ENCODE results near the gene ERC2. TPM values are rescaled to one million over a fixed set of nuclear protein-coding genes. Genes with fewer than 3 reads are reported as not detected.

ERC2 gene
- total and polyA plus RNA-seq, 2 donors (not counting 3 experiments of a cell fraction or from before 2014, with no cell fraction given): 5.6 to 15.5 TPM

DNA sequence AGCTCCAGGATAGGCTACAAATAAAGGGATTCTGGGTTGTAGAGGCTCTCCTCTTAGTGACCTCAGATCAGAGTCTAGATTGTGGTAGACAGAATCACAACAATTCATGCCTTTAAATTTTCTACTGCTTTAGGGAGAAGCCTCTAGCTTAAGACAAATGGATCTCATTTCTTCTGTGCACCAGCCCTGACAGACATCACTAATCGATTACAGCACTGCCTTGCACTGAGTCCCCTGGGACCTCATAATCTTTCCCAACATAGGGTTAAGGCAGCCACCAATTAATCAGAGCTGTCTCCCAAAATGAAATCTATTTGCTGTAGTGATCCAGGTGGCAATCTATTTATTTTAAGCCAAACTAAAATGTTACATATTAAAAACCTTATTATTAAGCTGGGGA lies 544.6 kb downstream of the ERC2 start:
- Histone ChIP-seq H3K4me3 (replicated peaks in 1 of 3; ENCODE audit: insufficient read depth in 1 of 3, low read depth in 1 of 3, low read length in 3 of 3) (no peak overlapping the region), H3K79me2 (ENCODE audit: control insufficient read depth, insufficient read depth, low read length) (no peaks in the 10 kb centered on the region), H3K36me3 (ENCODE audit: control insufficient read depth in 2 of 2, extremely low read depth in 1 of 2, insufficient read depth in 2 of 2, low read length in 2 of 2) (no peaks in the 10 kb centered on the region), H2AFZ (ENCODE audit: low read depth, low read length) (no peak overlapping the region), H3K9me1 (replicated peaks; ENCODE audit: control insufficient read depth, extremely low read depth, insufficient read depth, low read length) (no peaks in the 10 kb centered on the region), H3K9me3 (replicated peaks; ENCODE audit: control insufficient read depth, insufficient read depth, low read length) (no peaks in the 10 kb centered on the region), H3K4me1 (ENCODE audit: control insufficient read depth, extremely low read depth, insufficient read depth, low read length) (no peaks in the 10 kb centered on the region), H4K20me1 (replicated peaks; ENCODE audit: control insufficient read depth, extremely low read depth, insufficient read depth, low read length) (no peaks in the 10 kb centered on the region), H3K27me3 (ENCODE audit: control insufficient read depth in 2 of 2, insufficient read depth in 2 of 2, low read length in 2 of 2) (no peaks in the 10 kb centered on the region), H3K27ac (ENCODE audit: insufficient read depth, low read depth, low read length) (no peak overlapping the region), H3K9ac (replicated peaks; ENCODE audit: extremely low read depth, insufficient read depth, low read length) (no peak overlapping the region), H3K4me2 (ENCODE audit: insufficient read depth, low read length) (no peak overlapping the region)
- dilution Hi-C loops (cut with MboI; ENCODE audit: extremely low pct_ligation_motif_present, low sequenced_read_pairs) (no loop called here), intact Hi-C loops (cut with micrococcal nuclease) (no loop called here)
- FAIRE-seq (no peak), DNase-seq (ENCODE audit: low read depth, low spot score) (no peak)
- BruUV-seq (replicated peaks): no TSS peak
- TF ChIP-seq POLR2AphosphoS5 (IDR thresholded peaks at IDR 0.05; ENCODE audit: insufficient read depth, low read depth, low read length) (no peak), JUN (IDR thresholded peaks at IDR 0.05; ENCODE audit: borderline replicate concordance, insufficient read depth, insufficient read length, low read depth) (no peak), POLR2A (IDR thresholded peaks at IDR 0.05; ENCODE audit: low read depth, low read length) (no peak)
- POLR2A ChIA-PET: no interaction called here
- CTCF ChIA-PET: interaction anchor here (1.8 kb wide), 1 partner anchor 328 kb away, joined by 5 read pairs; no protein-coding TSS in a partner anchor

DNA sequence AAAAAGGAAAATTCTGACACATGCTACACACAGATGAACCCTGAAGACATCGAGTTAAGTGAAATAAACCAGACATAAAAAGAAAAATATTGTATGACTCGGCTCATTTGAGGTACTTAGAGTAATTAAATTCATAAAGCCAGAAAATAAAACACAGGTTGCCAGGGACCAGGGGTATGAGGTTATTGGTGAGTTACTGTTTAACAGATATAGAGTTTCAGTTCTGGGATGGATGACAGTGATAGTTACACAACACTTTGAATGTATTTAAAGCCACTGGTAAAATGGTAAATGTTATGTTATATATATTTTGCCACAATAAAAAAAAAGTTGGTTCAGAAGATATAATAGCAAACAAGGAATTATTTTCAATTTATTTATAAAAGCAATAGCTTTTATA lies 545.1 kb downstream of the ERC2 start:
- Histone ChIP-seq H3K9ac (replicated peaks; ENCODE audit: extremely low read depth, insufficient read depth, low read length) (no peak overlapping the region), H4K20me1 (replicated peaks; ENCODE audit: control insufficient read depth, extremely low read depth, insufficient read depth, low read length) (no peaks in the 10 kb centered on the region), H3K9me3 (replicated peaks; ENCODE audit: control insufficient read depth, insufficient read depth, low read length) (no peaks in the 10 kb centered on the region), H3K79me2 (ENCODE audit: control insufficient read depth, insufficient read depth, low read length) (no peaks in the 10 kb centered on the region), H3K27ac (ENCODE audit: insufficient read depth, low read depth, low read length) (no peak overlapping the region), H3K4me2 (ENCODE audit: insufficient read depth, low read length) (no peak overlapping the region), H2AFZ (ENCODE audit: low read depth, low read length) (no peak overlapping the region), H3K4me1 (ENCODE audit: control insufficient read depth, extremely low read depth, insufficient read depth, low read length) (no peaks in the 10 kb centered on the region), H3K27me3 (ENCODE audit: control insufficient read depth in 2 of 2, insufficient read depth in 2 of 2, low read length in 2 of 2) (no peaks in the 10 kb centered on the region), H3K9me1 (replicated peaks; ENCODE audit: control insufficient read depth, extremely low read depth, insufficient read depth, low read length) (no peaks in the 10 kb centered on the region), H3K36me3 (ENCODE audit: control insufficient read depth in 2 of 2, extremely low read depth in 1 of 2, insufficient read depth in 2 of 2, low read length in 2 of 2) (no peaks in the 10 kb centered on the region), H3K4me3 (replicated peaks in 1 of 3; ENCODE audit: insufficient read depth in 1 of 3, low read depth in 1 of 3, low read length in 3 of 3) (no peak overlapping the region)
- ChIA-PET POLR2A (no interaction called here), CTCF (interaction anchor here (1.8 kb wide), 1 partner anchor 328 kb away, joined by 5 read pairs; no protein-coding TSS in a partner anchor)
- intact Hi-C loops (cut with micrococcal nuclease) (no loop called here), dilution Hi-C loops (cut with MboI; ENCODE audit: extremely low pct_ligation_motif_present, low sequenced_read_pairs) (no loop called here)
- TF ChIP-seq MAX (IDR thresholded peaks at IDR 0.05; ENCODE audit: insufficient read depth, insufficient read length): no peak
- no peak for TF ChIP-seq POLR2AphosphoS5 (IDR thresholded peaks at IDR 0.05; ENCODE audit: insufficient read depth, low read depth, low read length)
- TF ChIP-seq MYC (IDR thresholded peaks at IDR 0.05; ENCODE audit: low read depth, low read length): no peak
- TF ChIP-seq FOS (IDR thresholded peaks at IDR 0.05; ENCODE audit: borderline replicate concordance, insufficient read depth, low read length): no peak
- no peak for TF ChIP-seq EZH2 (IDR thresholded peaks at IDR 0.05; ENCODE audit: borderline replicate concordance, low read depth, low read length, severe bottlenecking)
- no peak for TF ChIP-seq POLR2A (IDR thresholded peaks at IDR 0.05; ENCODE audit: low read depth, low read length)
- BruUV-seq (replicated peaks): no TSS peak
- no peak for DNase-seq (ENCODE audit: low read depth, low spot score)
- no peak for FAIRE-seq
